Measurements from ENCODE around the gene SIGLEC11. TPM values are rescaled to one million over a fixed set of nuclear protein-coding genes. Genes with fewer than 3 reads are reported as not detected.

The SIGLEC11 gene
- polyA plus RNA-seq, 4 donors = 0.45 to 37.2 (median 0.80) TPM

- Histone ChIP-seq H3K27ac (ENCODE audit: low read depth in 1 of 3, low read length in 2 of 3) (no peak overlapping the region), H3K4me1 (ENCODE audit: control insufficient read depth in 3 of 3, insufficient read depth in 2 of 3, low read depth in 1 of 3, low read length in 2 of 3) (no peaks in the 10 kb centered on the region), H3K9me3 (ENCODE audit: control insufficient read depth in 2 of 2, insufficient read depth in 1 of 2, low read depth in 1 of 2, low read length in 1 of 2) (no peaks in the 10 kb centered on the region), H3K4me3 (ENCODE audit: low read depth in 1 of 3, low read length in 3 of 3) (no peak overlapping the region), H3K36me3 (ENCODE audit: control insufficient read depth in 3 of 3, insufficient read depth in 2 of 3, low read depth in 1 of 3, low read length in 3 of 3) (peaks cover 4 to 32% (median 6%) of the 10 kb centered on the region in 3 donors), H3K27me3 (ENCODE audit: control insufficient read depth in 3 of 3, insufficient read depth in 3 of 3, low read length in 3 of 3) (no peaks in the 10 kb centered on the region)
- FAIRE-seq = no peak
- DNase-seq = no peak
- 46 to 54% (median 50%) methylated on average over 6 of the region's 6 CpGs for WGBS, 3 donors
Observed at GRCh38 chr19:49904136-49904535, 56.8 kb downstream of the SIGLEC11 start.

Other genes starting within 250 kb of the SIGLEC11 start
- under 1 TPM in 3 of 4 donors, not detected in 1; 0.07 to 0.54 (median 0.28) TPM for gene TSKS, start 197.9 kb downstream of the SIGLEC11 start, polyA plus RNA-seq
- gene AP2A1, start 194.2 kb downstream of the SIGLEC11 start, polyA plus RNA-seq = 10 to 100 TPM; 34.7 to 58.8 (median 53.6) TPM
- gene FUZ, start 147.9 kb downstream of the SIGLEC11 start, polyA plus RNA-seq = 10 to 100 TPM in 2 of 4 donors, 1 to 10 TPM in 2; 4.1 to 21.0 (median 10.0) TPM
- gene MED25, start 142.9 kb downstream of the SIGLEC11 start, polyA plus RNA-seq = 10 to 100 TPM; 26.7 to 58.7 (median 41.2) TPM
- gene PTOV1, start 110.0 kb downstream of the SIGLEC11 start, polyA plus RNA-seq = 100 to 1,000 TPM in 2 of 4 donors, 10 to 100 TPM in 2; 71.4 to 137 (median 88.0) TPM
- 10 to 100 TPM; 45.9 to 57.0 (median 49.7) TPM for gene PNKP, start 93.6 kb downstream of the SIGLEC11 start, polyA plus RNA-seq
- 10 to 100 TPM; 30.6 to 54.9 (median 37.5) TPM for gene AKT1S1, start 83.8 kb downstream of the SIGLEC11 start, polyA plus RNA-seq
- gene TBC1D17, start 83.5 kb downstream of the SIGLEC11 start, polyA plus RNA-seq = 10 to 100 TPM; 23.6 to 52.6 (median 36.4) TPM
- 1 to 10 TPM in 3 of 4 donors, not detected in 1; 1.0 to 3.8 (median 1.3) TPM for gene IL4I1, start 64.3 kb downstream of the SIGLEC11 start, polyA plus RNA-seq
- gene ATF5, start 32.0 kb downstream of the SIGLEC11 start, polyA plus RNA-seq = 10 to 100 TPM; 40.2 to 51.7 (median 46.6) TPM
- gene NUP62, start 31.7 kb downstream of the SIGLEC11 start, polyA plus RNA-seq = 10 to 100 TPM; 20.5 to 44.0 (median 27.9) TPM
- 10 to 100 TPM; 39.8 to 63.3 (median 48.9) TPM for gene VRK3, start 64.2 kb upstream of the SIGLEC11 start, polyA plus RNA-seq
- gene ZNF473, start 64.8 kb upstream of the SIGLEC11 start, polyA plus RNA-seq = 1 to 10 TPM; 1.6 to 7.2 (median 2.3) TPM
- gene IZUMO2, start 202.1 kb upstream of the SIGLEC11 start, polyA plus RNA-seq = under 1 TPM in 1 of 4 donors, not detected in 3; 0.09 TPM
- gene MYH14, start 242.4 kb upstream of the SIGLEC11 start, polyA plus RNA-seq = 100 to 1,000 TPM; 202 to 392 (median 242) TPM